Left ventricle myocardium inferior (tissue), 1 donor: Measurements from ENCODE around the gene MAP2. TPM values are rescaled to one million over a fixed set of nuclear protein-coding genes. Genes with fewer than 3 reads are reported as not detected.
"Not testable (repeated sequence)": the region's sequence is repeated elsewhere in the genome, so short reads cannot be mapped to it uniquely, and the experiment has no call there.

Source experiments
- DNase-seq: peaks from one replicate; pipeline ENCODE4 v3.0.0-alpha.2; 2020
- H3K27ac ChIP-seq: fragments of 200-600 bp; replicated peaks from 2 replicates; pipeline ENCODE4 v1.8.0; 2021
- H3K27me3 ChIP-seq: fragments of 200-600 bp; 2 replicates; pipeline ENCODE4 v1.8.0; 2021; ENCODE audit warnings: low read depth
- H3K36me3 ChIP-seq: fragments of 200-600 bp; 2 replicates; pipeline ENCODE4 v1.8.0; 2021
- H3K4me1 ChIP-seq: fragments of 200-600 bp; 2 replicates; pipeline ENCODE4 v1.8.0; 2021
- H3K4me3 ChIP-seq: fragments of 200-600 bp; 2 replicates; pipeline ENCODE4 v1.8.0; 2021; ENCODE audit warnings: mild to moderate bottlenecking, moderate library complexity
- H3K9me3 ChIP-seq: fragments of 200-600 bp; replicated peaks from 2 replicates; pipeline ENCODE4 v1.8.0; 2021
- CTCF ChIP-seq: fragments of 200-600 bp; IDR thresholded peaks from 2 replicates; pipeline ENCODE4 v1.8.0; 2021; ENCODE audit warnings: antibody characterized with exemption, mild to moderate bottlenecking, borderline replicate concordance
- intact Hi-C: fragments of 100-400 bp; cut with micrococcal nuclease; formaldehyde crosslinking; loops from one replicate; pipeline ENCODE4 v1.11.0; 2022
- total RNA-seq: library from RNA; stranded (reverse); fragmentation: NEBNext Ultra II Directional; extraction: Animal tissue kit (Norgen Biotek cat#: 25700); gene quantifications from one replicate; pipeline ENCODE4 v1.2.1, GENCODE V29; 2021
- donor health status: DM: no; HTN: yes; CAD: no; lungs with severe emphysema.

MAP2 gene
- total RNA-seq, 1 donor from 2014 or later = 6.2 TPM

- H3K4me1 ChIP-seq = no peaks in the 10 kb centered on the region
- no peaks in the 10 kb centered on the region for H3K27me3 ChIP-seq
- no peak for TF ChIP-seq CTCF
- H3K9me3 ChIP-seq = peaks cover 7% of the 10 kb centered on the region
- intact Hi-C loops = no loop called here
- no peak for DNase-seq
- H3K36me3 ChIP-seq = no peaks in the 10 kb centered on the region
- no peak overlapping the region for H3K27ac ChIP-seq
- H3K4me3 ChIP-seq = no peak overlapping the region
Observed at GRCh38 chr2:209596262-209596661, 172.4 kb downstream of the MAP2 start.

- H3K27ac ChIP-seq, H3K36me3 ChIP-seq, H3K4me1 ChIP-seq, H3K9me3 ChIP-seq, intact Hi-C loops, DNase-seq, H3K4me3 ChIP-seq, H3K27me3 ChIP-seq: not testable (repeated sequence)
Observed at GRCh38 chr2:209598227-209598626, 174.4 kb downstream of the MAP2 start.

GRCh38 chr2:209600341-209601171, 176.7 kb downstream of the MAP2 start:
- no peak for DNase-seq
- Histone ChIP-seq H3K4me3 (no peak overlapping the region), H3K27ac (no peak overlapping the region), H3K27me3 (no peaks in the 10 kb centered on the region), H3K9me3 (peaks cover 5% of the 10 kb centered on the region), H3K4me1 (no peaks in the 10 kb centered on the region), H3K36me3 (no peaks in the 10 kb centered on the region)
- intact Hi-C loops = no loop called here
- TF ChIP-seq CTCF = no peak

- no peak for DNase-seq
- H3K36me3 ChIP-seq = no peaks in the 10 kb centered on the region
- no peak overlapping the region for H3K4me3 ChIP-seq
- H3K9me3 ChIP-seq = no peaks in the 10 kb centered on the region
- no peak for TF ChIP-seq CTCF
- H3K27me3 ChIP-seq = no peaks in the 10 kb centered on the region
- no peaks in the 10 kb centered on the region for H3K4me1 ChIP-seq
- intact Hi-C loops = no loop called here
- no peak overlapping the region for H3K27ac ChIP-seq
Observed at GRCh38 chr2:209601497-209601896, 177.7 kb downstream of the MAP2 start.

GRCh38 chr2:209602259-209602658, 178.4 kb downstream of the MAP2 start:
- Histone ChIP-seq H3K4me1 (no peaks in the 10 kb centered on the region), H3K36me3 (no peaks in the 10 kb centered on the region), H3K9me3 (no peaks in the 10 kb centered on the region), H3K27me3 (no peaks in the 10 kb centered on the region), H3K27ac (no peak overlapping the region), H3K4me3 (no peak overlapping the region)
- no peak for DNase-seq
- no peak for TF ChIP-seq CTCF
- intact Hi-C loops = no loop called here

GRCh38 chr2:209609531-209609930, 185.7 kb downstream of the MAP2 start:
- intact Hi-C loops = no loop called here
- H3K27me3 ChIP-seq = no peaks in the 10 kb centered on the region
- no peak overlapping the region for H3K4me3 ChIP-seq
- no peak for TF ChIP-seq CTCF
- H3K36me3 ChIP-seq = no peaks in the 10 kb centered on the region
- DNase-seq = no peak
- H3K9me3 ChIP-seq = no peaks in the 10 kb centered on the region
- H3K27ac ChIP-seq = no peak overlapping the region
- no peaks in the 10 kb centered on the region for H3K4me1 ChIP-seq
